ENCODE data around the gene ATP8A2.

ATP8A2 gene

GRCh38 chr13:25649001-25649633 lies 277.3 kb downstream of the ATP8A2 start:
- H3K4me3 ChIP-seq (ENCODE audit: low read depth, low read length): no peak overlapping the region
- no peaks in the 10 kb centered on the region for H3K36me3 ChIP-seq (ENCODE audit: control insufficient read depth, insufficient read depth, low read length)
- no peaks in the 10 kb centered on the region for H3K27me3 ChIP-seq (ENCODE audit: control insufficient read depth, insufficient read depth, low read length)
- H3K4me1 ChIP-seq (ENCODE audit: control insufficient read depth, insufficient read depth, low read length): no peaks in the 10 kb centered on the region
- no peaks in the 10 kb centered on the region for H3K9me3 ChIP-seq (ENCODE audit: control insufficient read depth, insufficient read depth, low read length)
- H3K9ac ChIP-seq (ENCODE audit: low read depth, low read length): no peak overlapping the region

GRCh38 chr13:25652764-25653163 lies 281.0 kb downstream of the ATP8A2 start:
- no peak overlapping the region for H3K4me3 ChIP-seq (ENCODE audit: low read depth, low read length)
- no peak overlapping the region for H3K9ac ChIP-seq (ENCODE audit: low read depth, low read length)
- H3K36me3 ChIP-seq (ENCODE audit: control insufficient read depth, insufficient read depth, low read length): no peaks in the 10 kb centered on the region
- H3K27me3 ChIP-seq (ENCODE audit: control insufficient read depth, insufficient read depth, low read length): no peaks in the 10 kb centered on the region
- H3K4me1 ChIP-seq (ENCODE audit: control insufficient read depth, insufficient read depth, low read length): no peaks in the 10 kb centered on the region
- H3K9me3 ChIP-seq (ENCODE audit: control insufficient read depth, insufficient read depth, low read length): no peaks in the 10 kb centered on the region

GRCh38 chr13:25654322-25654721 lies 282.5 kb downstream of the ATP8A2 start:
- no peak overlapping the region for H3K9ac ChIP-seq (ENCODE audit: low read depth, low read length)
- no peaks in the 10 kb centered on the region for H3K27me3 ChIP-seq (ENCODE audit: control insufficient read depth, insufficient read depth, low read length)
- no peaks in the 10 kb centered on the region for H3K4me1 ChIP-seq (ENCODE audit: control insufficient read depth, insufficient read depth, low read length)
- H3K9me3 ChIP-seq (ENCODE audit: control insufficient read depth, insufficient read depth, low read length): no peaks in the 10 kb centered on the region
- H3K36me3 ChIP-seq (ENCODE audit: control insufficient read depth, insufficient read depth, low read length): no peaks in the 10 kb centered on the region
- no peak overlapping the region for H3K4me3 ChIP-seq (ENCODE audit: low read depth, low read length)

- Histone ChIP-seq H3K4me1 (ENCODE audit: control insufficient read depth, insufficient read depth, low read length) (no peaks in the 10 kb centered on the region), H3K4me3 (ENCODE audit: low read depth, low read length) (no peak overlapping the region), H3K36me3 (ENCODE audit: control insufficient read depth, insufficient read depth, low read length) (no peaks in the 10 kb centered on the region), H3K9ac (ENCODE audit: low read depth, low read length) (no peak overlapping the region), H3K27me3 (ENCODE audit: control insufficient read depth, insufficient read depth, low read length) (no peaks in the 10 kb centered on the region), H3K9me3 (ENCODE audit: control insufficient read depth, insufficient read depth, low read length) (no peaks in the 10 kb centered on the region)
Observed at GRCh38 chr13:25657157-25657556, 285.4 kb downstream of the ATP8A2 start.

- Histone ChIP-seq H3K4me1 (ENCODE audit: control insufficient read depth, insufficient read depth, low read length) (no peaks in the 10 kb centered on the region), H3K9me3 (ENCODE audit: control insufficient read depth, insufficient read depth, low read length) (no peaks in the 10 kb centered on the region), H3K9ac (ENCODE audit: low read depth, low read length) (no peak overlapping the region), H3K36me3 (ENCODE audit: control insufficient read depth, insufficient read depth, low read length) (no peaks in the 10 kb centered on the region), H3K4me3 (ENCODE audit: low read depth, low read length) (no peak overlapping the region), H3K27me3 (ENCODE audit: control insufficient read depth, insufficient read depth, low read length) (no peaks in the 10 kb centered on the region)
Observed at GRCh38 chr13:25659091-25659795, 287.5 kb downstream of the ATP8A2 start.

- Histone ChIP-seq H3K9ac (ENCODE audit: low read depth, low read length) (no peak overlapping the region), H3K27me3 (ENCODE audit: control insufficient read depth, insufficient read depth, low read length) (no peaks in the 10 kb centered on the region), H3K9me3 (ENCODE audit: control insufficient read depth, insufficient read depth, low read length) (no peaks in the 10 kb centered on the region), H3K4me3 (ENCODE audit: low read depth, low read length) (no peak overlapping the region), H3K4me1 (ENCODE audit: control insufficient read depth, insufficient read depth, low read length) (no peaks in the 10 kb centered on the region), H3K36me3 (ENCODE audit: control insufficient read depth, insufficient read depth, low read length) (no peaks in the 10 kb centered on the region)
Observed at GRCh38 chr13:25660996-25661395, 289.2 kb downstream of the ATP8A2 start.

- Histone ChIP-seq H3K4me1 (ENCODE audit: control insufficient read depth, insufficient read depth, low read length) (no peaks in the 10 kb centered on the region), H3K36me3 (ENCODE audit: control insufficient read depth, insufficient read depth, low read length) (no peaks in the 10 kb centered on the region), H3K9me3 (ENCODE audit: control insufficient read depth, insufficient read depth, low read length) (no peaks in the 10 kb centered on the region), H3K4me3 (ENCODE audit: low read depth, low read length) (no peak overlapping the region), H3K9ac (ENCODE audit: low read depth, low read length) (no peak overlapping the region), H3K27me3 (ENCODE audit: control insufficient read depth, insufficient read depth, low read length) (no peaks in the 10 kb centered on the region)
Observed at GRCh38 chr13:25662516-25662915, 290.7 kb downstream of the ATP8A2 start.

GRCh38 chr13:25668345-25668744 lies 296.6 kb downstream of the ATP8A2 start:
- no peaks in the 10 kb centered on the region for H3K4me1 ChIP-seq (ENCODE audit: control insufficient read depth, insufficient read depth, low read length)
- H3K4me3 ChIP-seq (ENCODE audit: low read depth, low read length): no peak overlapping the region
- H3K36me3 ChIP-seq (ENCODE audit: control insufficient read depth, insufficient read depth, low read length): no peaks in the 10 kb centered on the region
- H3K9ac ChIP-seq (ENCODE audit: low read depth, low read length): no peak overlapping the region
- no peaks in the 10 kb centered on the region for H3K9me3 ChIP-seq (ENCODE audit: control insufficient read depth, insufficient read depth, low read length)
- H3K27me3 ChIP-seq (ENCODE audit: control insufficient read depth, insufficient read depth, low read length): peaks cover 37% of the 10 kb centered on the region

GRCh38 chr13:25673711-25674110 lies 301.9 kb downstream of the ATP8A2 start:
- no peaks in the 10 kb centered on the region for H3K4me1 ChIP-seq (ENCODE audit: control insufficient read depth, insufficient read depth, low read length)
- peaks cover 50% of the 10 kb centered on the region for H3K27me3 ChIP-seq (ENCODE audit: control insufficient read depth, insufficient read depth, low read length)
- H3K4me3 ChIP-seq (ENCODE audit: low read depth, low read length): no peak overlapping the region
- no peaks in the 10 kb centered on the region for H3K36me3 ChIP-seq (ENCODE audit: control insufficient read depth, insufficient read depth, low read length)
- no peak overlapping the region for H3K9ac ChIP-seq (ENCODE audit: low read depth, low read length)
- H3K9me3 ChIP-seq (ENCODE audit: control insufficient read depth, insufficient read depth, low read length): no peaks in the 10 kb centered on the region

- Histone ChIP-seq H3K4me1 (ENCODE audit: control insufficient read depth, insufficient read depth, low read length) (no peaks in the 10 kb centered on the region), H3K36me3 (ENCODE audit: control insufficient read depth, insufficient read depth, low read length) (no peaks in the 10 kb centered on the region), H3K9me3 (ENCODE audit: control insufficient read depth, insufficient read depth, low read length) (no peaks in the 10 kb centered on the region), H3K27me3 (ENCODE audit: control insufficient read depth, insufficient read depth, low read length) (peaks cover 45% of the 10 kb centered on the region), H3K4me3 (ENCODE audit: low read depth, low read length) (no peak overlapping the region), H3K9ac (ENCODE audit: low read depth, low read length) (no peak overlapping the region)
Observed at GRCh38 chr13:25674371-25674770, 302.6 kb downstream of the ATP8A2 start.

- Histone ChIP-seq H3K27me3 (ENCODE audit: control insufficient read depth, insufficient read depth, low read length) (peaks cover 38% of the 10 kb centered on the region), H3K4me1 (ENCODE audit: control insufficient read depth, insufficient read depth, low read length) (no peaks in the 10 kb centered on the region), H3K9ac (ENCODE audit: low read depth, low read length) (no peak overlapping the region), H3K36me3 (ENCODE audit: control insufficient read depth, insufficient read depth, low read length) (no peaks in the 10 kb centered on the region), H3K4me3 (ENCODE audit: low read depth, low read length) (no peak overlapping the region), H3K9me3 (ENCODE audit: control insufficient read depth, insufficient read depth, low read length) (no peaks in the 10 kb centered on the region)
Observed at GRCh38 chr13:25675060-25675459, 303.3 kb downstream of the ATP8A2 start.

GRCh38 chr13:25677956-25678355 lies 306.2 kb downstream of the ATP8A2 start:
- Histone ChIP-seq H3K9ac (ENCODE audit: low read depth, low read length) (no peak overlapping the region), H3K36me3 (ENCODE audit: control insufficient read depth, insufficient read depth, low read length) (no peaks in the 10 kb centered on the region), H3K9me3 (ENCODE audit: control insufficient read depth, insufficient read depth, low read length) (no peaks in the 10 kb centered on the region), H3K4me3 (ENCODE audit: low read depth, low read length) (no peak overlapping the region), H3K27me3 (ENCODE audit: control insufficient read depth, insufficient read depth, low read length) (peaks cover 17% of the 10 kb centered on the region), H3K4me1 (ENCODE audit: control insufficient read depth, insufficient read depth, low read length) (no peaks in the 10 kb centered on the region)

All from iPS-15b (cell line).